GM23338 (cell line): Measurements from ENCODE around the gene POLR1C. TPM values are rescaled to one million over a fixed set of nuclear protein-coding genes. Genes with fewer than 3 reads are reported as not detected.

Experiments used
- ATAC-seq: fragments of 200-7000 bp; cut with Tn5 transposase; 3 replicates; pipeline ENCODE4 v1.9.1; 2020
- DNase-seq: peaks from one replicate; pipeline ENCODE4 v3.0.0-alpha.2; 2015; ENCODE audit warnings: low spot score
- H2AFZ ChIP-seq: fragments of 200-600 bp; sonication (generic); 2 replicates; pipeline ENCODE4 v1.8.0; 2016; ENCODE audit warnings: antibody characterized with exemption, mild to moderate bottlenecking, moderate library complexity
- H3F3A ChIP-seq: fragments of 200-600 bp; sonication (generic); replicated peaks from 2 replicates; pipeline ENCODE4 v1.8.0; 2017; ENCODE audit warnings: antibody characterized with exemption, mixed run types, low read depth
- H3K27ac ChIP-seq: fragments of 200-600 bp; sonication (generic); 2 replicates; pipeline ENCODE4 v1.6.1; 2016; ENCODE audit warnings: low read depth
- H3K27me3 ChIP-seq: fragments of 200-600 bp; sonication (generic); 2 replicates; pipeline ENCODE4 v1.8.0; 2016; ENCODE audit warnings: mild to moderate bottlenecking, mixed run types, moderate library complexity; ENCODE audit not compliant: insufficient read depth
- H3K36me3 ChIP-seq: fragments of 200-600 bp; sonication (generic); 2 replicates; pipeline ENCODE4 v1.8.0; 2016; ENCODE audit warnings: mild to moderate bottlenecking; ENCODE audit not compliant: insufficient read depth
- H3K4me1 ChIP-seq: fragments of 200-600 bp; sonication (generic); 2 replicates; pipeline ENCODE4 v1.8.0; 2016; ENCODE audit warnings: mild to moderate bottlenecking, moderate library complexity; ENCODE audit not compliant: insufficient read depth
- H3K4me2 ChIP-seq: fragments of 200-600 bp; sonication (generic); 2 replicates; pipeline ENCODE4 v1.7.1; 2017; ENCODE audit warnings: mixed run types
- H3K4me3 ChIP-seq: fragments of 200-600 bp; sonication (generic); 2 replicates; pipeline ENCODE4 v1.6.1; 2016; ENCODE audit warnings: mixed run types
- H3K79me2 ChIP-seq: fragments of 200-600 bp; sonication (generic); replicated peaks from 2 replicates; pipeline ENCODE4 v1.8.0; 2017; ENCODE audit warnings: mild to moderate bottlenecking; ENCODE audit not compliant: insufficient read depth
- H3K9me2 ChIP-seq: fragments of 200-600 bp; sonication (generic); 2 replicates; pipeline ENCODE4 v1.8.0; 2017; ENCODE audit not compliant: insufficient read depth
- H4K20me1 ChIP-seq: fragments of 200-600 bp; sonication (generic); replicated peaks from 2 replicates; pipeline ENCODE4 v1.8.0; 2017; ENCODE audit warnings: mild to moderate bottlenecking; ENCODE audit not compliant: insufficient read depth
- H3K27ac Mint-ChIP-seq: 2 replicates; pipeline ENCODE4 v1.8.0; 2020; ENCODE audit warnings: inconsistent platforms, mild to moderate bottlenecking, moderate library complexity, mixed read lengths
- H3K27me3 Mint-ChIP-seq: 3 replicates; pipeline ENCODE4 v1.8.0; 2022; ENCODE audit warnings: low read depth, mild to moderate bottlenecking, moderate library complexity, mixed read lengths, inconsistent platforms; ENCODE audit not compliant: insufficient read depth, poor library complexity
- H3K36me3 Mint-ChIP-seq: 3 replicates; pipeline ENCODE4 v1.8.0; 2021; ENCODE audit warnings: low read depth, mild to moderate bottlenecking, inconsistent platforms, moderate library complexity, mixed read lengths
- H3K4me1 Mint-ChIP-seq: 3 replicates; pipeline ENCODE4 v1.8.0; 2020; ENCODE audit warnings: mild to moderate bottlenecking, inconsistent platforms, mixed read lengths
- H3K4me3 Mint-ChIP-seq: 3 replicates; pipeline ENCODE4 v1.8.0; 2021; ENCODE audit warnings: moderate library complexity, mild to moderate bottlenecking, inconsistent platforms, mixed read lengths
- H3K9me3 Mint-ChIP-seq: 3 replicates; pipeline ENCODE4 v1.8.0; 2020; ENCODE audit warnings: moderate library complexity, mild to moderate bottlenecking, inconsistent platforms, mixed read lengths
- CREB1 ChIP-seq: fragments of 250-450 bp; sonication (Bioruptor Pico); IDR thresholded peaks from 2 replicates; pipeline ENCODE4 v1.5.0; 2020; ENCODE audit warnings: low read depth, mild to moderate bottlenecking, moderate library complexity
- EZH2 ChIP-seq: fragments of 200-600 bp; sonication (generic); IDR thresholded peaks from one replicate; pipeline ENCODE4 v1.8.0; 2017; ENCODE audit warnings: antibody characterized with exemption, mild to moderate bottlenecking, low read depth; ENCODE audit not compliant: unreplicated experiment
- EZH2phosphoT487 ChIP-seq: fragments of 200-600 bp; sonication (generic); IDR thresholded peaks from one replicate; pipeline ENCODE4 v1.8.1; 2018; ENCODE audit warnings: antibody characterized with exemption; ENCODE audit not compliant: unreplicated experiment
- NANOG ChIP-seq: IDR thresholded peaks from 2 replicates; pipeline ENCODE4 v1.6.1; 2016; ENCODE audit warnings: antibody characterized with exemption, borderline replicate concordance
- POLR2AphosphoS5 ChIP-seq: IDR thresholded peaks from 2 replicates; pipeline ENCODE4 v1.6.1; 2016; ENCODE audit warnings: antibody characterized with exemption, low read depth
- STAT1 ChIP-seq: IDR thresholded peaks from one replicate; pipeline ENCODE4 v1.6.1; 2016; ENCODE audit warnings: antibody characterized with exemption; ENCODE audit not compliant: unreplicated experiment
- ZNF114 ChIP-seq: fragments of 250-450 bp; sonication (Bioruptor Pico); IDR thresholded peaks from 2 replicates; pipeline ENCODE4 v1.5.0; 2020; ENCODE audit warnings: mild to moderate bottlenecking, moderate library complexity
- ZNF331 ChIP-seq: fragments of 250-450 bp; sonication (Bioruptor Pico); IDR thresholded peaks from 2 replicates; pipeline ENCODE4 v1.5.0; 2020; ENCODE audit warnings: low read depth, mild to moderate bottlenecking, moderate library complexity
- polyA plus RNA-seq: library from polyadenylated mRNA; unstranded; fragments of >200 nt; fragmentation: Nextera tagmentation; extraction: Ambion mirVana; gene quantifications from 2 replicates; pipeline ENCODE4 v1.2.1, GENCODE V29; 2016
- total RNA-seq: library from RNA; depleted of rRNA; stranded (reverse); fragments of >200 nt; shearing (Covaris generic); gene quantifications from 2 replicates; pipeline ENCODE4 v1.2.3, GENCODE V29; 2014
- TF ChIP-seq, protein P1 (sequence below): IDR thresholded peaks from one replicate; pipeline ENCODE4 v1.6.1; 2018; ENCODE audit warnings: antibody characterized with exemption; ENCODE audit not compliant: unreplicated experiment
- TF ChIP-seq, protein P2 (sequence below), 2 experiments: fragments of 200-600 bp in 1 of 2; sonication (generic) in 1 of 2; conservative IDR thresholded peaks; 2 replicates each; pipeline versions ENCODE4 v1.5.1 to v1.6.1; 2016 to 2017; ENCODE audit warnings: antibody characterized with exemption in 2 of 2, low read depth in 2 of 2, mild to moderate bottlenecking in 2 of 2, moderate library complexity in 1 of 2
- TF ChIP-seq, protein P3 (sequence below): IDR thresholded peaks from 2 replicates; pipeline ENCODE4 v1.6.1; 2016; ENCODE audit warnings: antibody characterized with exemption

POLR1C gene
- total and polyA plus RNA-seq, 2 experiments from 2014 or later, result 26.6 to 47.0 TPM

DNA sequence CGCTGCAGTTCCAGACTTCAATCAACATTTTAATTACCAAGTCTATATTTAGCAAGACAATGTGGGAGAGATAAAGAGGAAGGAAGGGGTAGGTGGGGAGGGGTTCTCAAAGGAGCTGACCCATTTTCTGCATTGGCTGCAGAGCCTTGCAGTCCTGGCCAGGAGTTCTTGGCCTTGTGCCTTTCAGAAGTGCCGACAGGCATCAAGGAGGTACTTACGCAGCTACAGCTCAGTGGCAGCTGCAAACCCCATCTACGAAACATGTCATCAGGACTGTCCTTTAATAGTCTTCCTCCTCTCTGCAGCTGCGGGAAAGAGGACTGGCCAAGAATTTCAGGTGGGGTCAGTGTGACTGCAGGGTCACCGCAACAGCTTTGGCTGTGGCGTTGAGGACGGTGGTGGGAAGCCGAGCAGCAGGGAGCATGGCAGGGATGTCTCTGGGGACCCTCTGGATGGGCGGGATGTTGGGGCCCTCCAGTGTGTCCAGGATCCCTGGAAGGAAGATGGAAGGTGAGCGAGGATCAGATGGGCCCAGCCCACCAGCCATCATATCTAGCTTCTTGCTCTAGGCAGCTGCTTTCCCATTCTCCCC lies 5.0 kb upstream of the POLR1C start:
- Histone ChIP-seq H3K36me3 (peaks cover 24% of the 10 kb centered on the region), H3K9me2 (no peaks in the 10 kb centered on the region), H3K27ac (peak overlapping the region; percentile 55; the same call in 1 of the 2 replicates), H2AFZ (no peak overlapping the region), H3K79me2 (peaks cover 24% of the 10 kb centered on the region), H4K20me1 (peaks cover 3% of the 10 kb centered on the region), H3K4me1 (peaks cover 18% of the 10 kb centered on the region), H3K4me3 (peak overlapping the region; percentile 3; the same call in 1 of the 2 replicates), H3F3A (peaks cover 15% of the 10 kb centered on the region; the same call in 1 of the 2 replicates), H3K27me3 (peaks cover 26% of the 10 kb centered on the region), H3K4me2 (no peak overlapping the region)
- peaks cover 39% of the 10 kb centered on the region for H3K27me3 Mint-ChIP-seq
- ATAC-seq (no peak), DNase-seq (no peak)
- peaks cover 44% of the 10 kb centered on the region for H3K36me3 Mint-ChIP-seq
- peaks cover 44% of the 10 kb centered on the region for H3K4me1 Mint-ChIP-seq
- peak overlapping the region; percentile 11; the same call in 1 of the 2 replicates for H3K27ac Mint-ChIP-seq
- H3K4me3 Mint-ChIP-seq, result peak overlapping the region; percentile 22; the same call in 2 of the 3 replicates
- TF ChIP-seq POLR2AphosphoS5, result no peak
- TF ChIP-seq, protein P1, sequence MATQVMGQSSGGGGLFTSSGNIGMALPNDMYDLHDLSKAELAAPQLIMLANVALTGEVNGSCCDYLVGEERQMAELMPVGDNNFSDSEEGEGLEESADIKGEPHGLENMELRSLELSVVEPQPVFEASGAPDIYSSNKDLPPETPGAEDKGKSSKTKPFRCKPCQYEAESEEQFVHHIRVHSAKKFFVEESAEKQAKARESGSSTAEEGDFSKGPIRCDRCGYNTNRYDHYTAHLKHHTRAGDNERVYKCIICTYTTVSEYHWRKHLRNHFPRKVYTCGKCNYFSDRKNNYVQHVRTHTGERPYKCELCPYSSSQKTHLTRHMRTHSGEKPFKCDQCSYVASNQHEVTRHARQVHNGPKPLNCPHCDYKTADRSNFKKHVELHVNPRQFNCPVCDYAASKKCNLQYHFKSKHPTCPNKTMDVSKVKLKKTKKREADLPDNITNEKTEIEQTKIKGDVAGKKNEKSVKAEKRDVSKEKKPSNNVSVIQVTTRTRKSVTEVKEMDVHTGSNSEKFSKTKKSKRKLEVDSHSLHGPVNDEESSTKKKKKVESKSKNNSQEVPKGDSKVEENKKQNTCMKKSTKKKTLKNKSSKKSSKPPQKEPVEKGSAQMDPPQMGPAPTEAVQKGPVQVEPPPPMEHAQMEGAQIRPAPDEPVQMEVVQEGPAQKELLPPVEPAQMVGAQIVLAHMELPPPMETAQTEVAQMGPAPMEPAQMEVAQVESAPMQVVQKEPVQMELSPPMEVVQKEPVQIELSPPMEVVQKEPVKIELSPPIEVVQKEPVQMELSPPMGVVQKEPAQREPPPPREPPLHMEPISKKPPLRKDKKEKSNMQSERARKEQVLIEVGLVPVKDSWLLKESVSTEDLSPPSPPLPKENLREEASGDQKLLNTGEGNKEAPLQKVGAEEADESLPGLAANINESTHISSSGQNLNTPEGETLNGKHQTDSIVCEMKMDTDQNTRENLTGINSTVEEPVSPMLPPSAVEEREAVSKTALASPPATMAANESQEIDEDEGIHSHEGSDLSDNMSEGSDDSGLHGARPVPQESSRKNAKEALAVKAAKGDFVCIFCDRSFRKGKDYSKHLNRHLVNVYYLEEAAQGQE, result no peak
- TF ChIP-seq, protein P2, sequence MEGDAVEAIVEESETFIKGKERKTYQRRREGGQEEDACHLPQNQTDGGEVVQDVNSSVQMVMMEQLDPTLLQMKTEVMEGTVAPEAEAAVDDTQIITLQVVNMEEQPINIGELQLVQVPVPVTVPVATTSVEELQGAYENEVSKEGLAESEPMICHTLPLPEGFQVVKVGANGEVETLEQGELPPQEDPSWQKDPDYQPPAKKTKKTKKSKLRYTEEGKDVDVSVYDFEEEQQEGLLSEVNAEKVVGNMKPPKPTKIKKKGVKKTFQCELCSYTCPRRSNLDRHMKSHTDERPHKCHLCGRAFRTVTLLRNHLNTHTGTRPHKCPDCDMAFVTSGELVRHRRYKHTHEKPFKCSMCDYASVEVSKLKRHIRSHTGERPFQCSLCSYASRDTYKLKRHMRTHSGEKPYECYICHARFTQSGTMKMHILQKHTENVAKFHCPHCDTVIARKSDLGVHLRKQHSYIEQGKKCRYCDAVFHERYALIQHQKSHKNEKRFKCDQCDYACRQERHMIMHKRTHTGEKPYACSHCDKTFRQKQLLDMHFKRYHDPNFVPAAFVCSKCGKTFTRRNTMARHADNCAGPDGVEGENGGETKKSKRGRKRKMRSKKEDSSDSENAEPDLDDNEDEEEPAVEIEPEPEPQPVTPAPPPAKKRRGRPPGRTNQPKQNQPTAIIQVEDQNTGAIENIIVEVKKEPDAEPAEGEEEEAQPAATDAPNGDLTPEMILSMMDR (conservative IDR thresholded peaks at IDR 0.05; ENCODE audit: low read depth in 2 of 2), result no peak
- TF ChIP-seq, protein P3, sequence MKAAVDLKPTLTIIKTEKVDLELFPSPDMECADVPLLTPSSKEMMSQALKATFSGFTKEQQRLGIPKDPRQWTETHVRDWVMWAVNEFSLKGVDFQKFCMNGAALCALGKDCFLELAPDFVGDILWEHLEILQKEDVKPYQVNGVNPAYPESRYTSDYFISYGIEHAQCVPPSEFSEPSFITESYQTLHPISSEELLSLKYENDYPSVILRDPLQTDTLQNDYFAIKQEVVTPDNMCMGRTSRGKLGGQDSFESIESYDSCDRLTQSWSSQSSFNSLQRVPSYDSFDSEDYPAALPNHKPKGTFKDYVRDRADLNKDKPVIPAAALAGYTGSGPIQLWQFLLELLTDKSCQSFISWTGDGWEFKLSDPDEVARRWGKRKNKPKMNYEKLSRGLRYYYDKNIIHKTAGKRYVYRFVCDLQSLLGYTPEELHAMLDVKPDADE, result no peak
- peaks cover 3% of the 10 kb centered on the region; the same call in 2 of the 3 replicates for H3K9me3 Mint-ChIP-seq

DNA sequence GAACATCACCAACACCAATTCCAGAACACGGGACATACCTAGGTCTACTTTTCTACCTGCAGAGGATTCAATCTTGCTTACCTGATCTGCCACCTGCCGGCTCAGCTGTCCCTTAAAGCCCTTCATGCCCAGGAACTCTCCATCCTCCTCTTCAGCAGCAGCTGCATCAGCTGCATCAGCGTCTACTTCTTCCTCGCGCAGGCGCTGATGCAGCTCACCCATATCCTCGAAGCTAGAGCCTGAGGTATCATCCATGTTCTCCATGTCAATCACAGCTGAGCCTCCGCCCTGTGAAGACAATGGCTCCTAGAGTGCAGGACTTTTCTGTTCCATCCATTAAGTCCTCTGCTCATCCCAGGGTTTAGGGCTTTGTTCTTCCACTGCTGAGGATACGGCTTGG lies 1.1 kb upstream of the POLR1C start:
- no peaks in the 10 kb centered on the region for H3K9me3 Mint-ChIP-seq
- DNase-seq, result no peak
- H3K79me2 ChIP-seq, result peaks cover 46% of the 10 kb centered on the region
- peaks cover 3% of the 10 kb centered on the region for H4K20me1 ChIP-seq
- H3F3A ChIP-seq, result peaks cover 31% of the 10 kb centered on the region
- peak overlapping the region; percentile 97 for H3K4me2 ChIP-seq
- no peaks in the 10 kb centered on the region for H3K27me3 ChIP-seq
- no peaks in the 10 kb centered on the region for H3K9me2 ChIP-seq
- peaks cover 39% of the 10 kb centered on the region for H3K36me3 ChIP-seq
- peak overlapping the region; percentile 90 for H3K4me3 ChIP-seq
- H2AFZ ChIP-seq, result no peak overlapping the region
- no peak for ATAC-seq
- H3K4me1 Mint-ChIP-seq, result peaks cover 32% of the 10 kb centered on the region
- H3K4me1 ChIP-seq, result peaks cover 23% of the 10 kb centered on the region
- H3K36me3 Mint-ChIP-seq, result peaks cover 44% of the 10 kb centered on the region
- no peak overlapping the region for H3K27ac ChIP-seq
- H3K4me3 Mint-ChIP-seq, result no peak overlapping the region
- H3K27me3 Mint-ChIP-seq, result peaks cover 10% of the 10 kb centered on the region
- no peak overlapping the region for H3K27ac Mint-ChIP-seq
- TF ChIP-seq ZNF114 (CRISPR knock-in tag), result no peak
- TF ChIP-seq EZH2phosphoT487, result no peak
- TF ChIP-seq, protein P1, result no peak
- TF ChIP-seq STAT1, result no peak
- no peak for TF ChIP-seq POLR2AphosphoS5
- TF ChIP-seq CREB1, result no peak
- no peak for TF ChIP-seq EZH2
- no peak for TF ChIP-seq ZNF331 (CRISPR knock-in tag)
- TF ChIP-seq NANOG, result no peak
